Kidney (tissue), 14 donors: Measurements from ENCODE around the gene TAF8. TPM values are rescaled to one million over a fixed set of nuclear protein-coding genes. Genes with fewer than 3 reads are reported as not detected.

Experiments
- DNase-seq, 5 donors: peaks; one replicate each; pipeline ENCODE4 v3.0.0-alpha.2; 2013 to 2020
- FAIRE-seq: peaks from 2 replicates; lab custom pipeline; 2012; peaks lifted over from hg19 to GRCh38; lab: Jason Lieb, UNC
- H3K27ac ChIP-seq, 2 donors: one replicate each; pipeline ENCODE4 v1.7.0; 2013; ENCODE audit warnings: low read depth in 2 of 2, low read length in 2 of 2, inconsistent platforms in 1 of 2
- H3K27me3 ChIP-seq: one replicate; pipeline ENCODE4 v1.7.1; 2013; ENCODE audit warnings: low read length, inconsistent platforms; ENCODE audit not compliant: control insufficient read depth, insufficient read depth
- H3K36me3 ChIP-seq, 3 donors: one replicate each; pipeline versions ENCODE4 v1.7.0 to v1.7.1; 2013; ENCODE audit warnings: low read length in 3 of 3, control low read depth in 1 of 3, inconsistent platforms in 1 of 3; ENCODE audit not compliant: insufficient read depth in 3 of 3, control insufficient read depth in 2 of 3
- H3K4me1 ChIP-seq, 3 donors: one replicate each; pipeline versions ENCODE4 v1.7.0 to v1.7.1; 2013; ENCODE audit warnings: low read length in 3 of 3, inconsistent platforms in 1 of 3, low read depth in 1 of 3; ENCODE audit not compliant: control insufficient read depth in 2 of 3, insufficient read depth in 2 of 3
- H3K4me3 ChIP-seq, 3 donors: one replicate each; pipeline versions ENCODE4 v1.7.0 to v1.8.1; 2013; ENCODE audit warnings: low read length in 3 of 3, control low read depth in 1 of 3, inconsistent platforms in 1 of 3
- H3K9ac ChIP-seq, 3 donors: one replicate each; pipeline versions ENCODE4 v1.7.0 to v1.7.1; 2013; ENCODE audit warnings: low read length in 3 of 3, control low read depth in 1 of 3, inconsistent platforms in 1 of 3
- H3K9me3 ChIP-seq, 3 donors: one replicate each; pipeline versions ENCODE4 v1.7.0 to v1.7.1; 2013; ENCODE audit warnings: low read length in 3 of 3, control low read depth in 1 of 3, inconsistent platforms in 1 of 3; ENCODE audit not compliant: control insufficient read depth in 2 of 3, insufficient read depth in 1 of 3
- CTCF ChIP-seq: IDR thresholded peaks from 3 replicates; pipeline ENCODE4 v1.5.1; 2012; ENCODE audit warnings: mild to moderate bottlenecking, moderate library complexity, borderline replicate concordance; ENCODE audit not compliant: insufficient read depth; ENCODE audit errors: extremely low read depth
- intact Hi-C: fragments of 100-400 bp; cut with DNase I; formaldehyde crosslinking; loops from one replicate; pipeline ENCODE4 v1.11.1; 2022
- polyA plus RNA-seq: library from polyadenylated mRNA; stranded (reverse); fragments of 350-450 nt; fragmentation: Illumina TruSeq; extraction: RNeasy Lipid Tissue Mini Kit (QIAGEN cat#74804); gene quantifications from one replicate; pipeline ENCODE4 v1.2.3, GENCODE V29; 2014; ENCODE audit warnings: low read depth, low replicate concordance; ENCODE audit not compliant: insufficient read depth
- total RNA-seq: library from RNA; stranded (reverse); fragmentation: NEBNext Ultra II Directional; extraction: Animal tissue kit (Norgen Biotek cat#: 25700); gene quantifications from one replicate; pipeline ENCODE4 v1.2.1, GENCODE V29; 2021
- donor health status: control.
- donor health status: control.
- donor health status: control.
- donor health status: control.
- donor health status: control.
- donor health status: DM: yes; HTN: yes; CAD: no.
- donor health status: Normal renal cell carcinoma (clear cell type).

The TAF8 gene
- total and polyA plus RNA-seq, 2 donors from 2014 or later = 16.3 to 32.0 TPM

- Histone ChIP-seq H3K27me3 (no peaks in the 10 kb centered on the region), H3K36me3 (no peaks in the 10 kb centered on the region), H3K27ac (no peak overlapping the region), H3K4me3 (no peak overlapping the region), H3K9me3 (no peaks in the 10 kb centered on the region), H3K4me1 (peaks cover 0 to 8% (median 6%) of the 10 kb centered on the region in 3 donors), H3K9ac (no peak overlapping the region)
- TF ChIP-seq CTCF = no peak
- FAIRE-seq (no peak), DNase-seq (no peak)
- intact Hi-C loops = no loop called here
Measured at GRCh38 chr6:42013134-42013516, 37.2 kb upstream of the TAF8 start.

- DNase-seq (no peak), FAIRE-seq (no peak)
- H3K27me3 ChIP-seq = no peaks in the 10 kb centered on the region
- H3K9ac ChIP-seq = no peak overlapping the region
- H3K36me3 ChIP-seq = peaks cover 0 to 2% (median 0%) of the 10 kb centered on the region in 3 donors
- intact Hi-C loops = no loop called here
- no peak overlapping the region for H3K4me3 ChIP-seq
- no peak overlapping the region for H3K27ac ChIP-seq
- no peak for TF ChIP-seq CTCF
- H3K9me3 ChIP-seq = no peaks in the 10 kb centered on the region
- peaks cover 0 to 4% (median 0%) of the 10 kb centered on the region in 3 donors for H3K4me1 ChIP-seq
Measured at GRCh38 chr6:42017021-42017643, 33.2 kb upstream of the TAF8 start.

GRCh38 chr6:42020967-42021366 is 29.4 kb upstream of the TAF8 start:
- FAIRE-seq (no peak), DNase-seq (no peak)
- TF ChIP-seq CTCF = no peak
- no peak overlapping the region for H3K27ac ChIP-seq
- H3K9me3 ChIP-seq = no peaks in the 10 kb centered on the region
- H3K4me3 ChIP-seq = no peak overlapping the region
- intact Hi-C loops = no loop called here
- peaks cover 0 to 2% (median 0%) of the 10 kb centered on the region in 3 donors for H3K36me3 ChIP-seq
- H3K27me3 ChIP-seq = no peaks in the 10 kb centered on the region
- H3K4me1 ChIP-seq = peaks cover 0 to 4% (median 0%) of the 10 kb centered on the region in 3 donors
- no peak overlapping the region for H3K9ac ChIP-seq
